Ishikawa (cell line): ENCODE data around the gene BICC1.

ENCODE experiments used
- CREB1 ChIP-seq: IDR thresholded peaks from 2 replicates; pipeline ENCODE4 v1.6.1; 2012; ENCODE audit warnings: low read depth
- TAF1 ChIP-seq: IDR thresholded peaks from 2 replicates; pipeline ENCODE4 v1.6.1; 2012; ENCODE audit warnings: low read depth, mild to moderate bottlenecking
- TF ChIP-seq, protein P1 (sequence below): IDR thresholded peaks from 2 replicates; pipeline ENCODE4 v1.6.1; 2012
- TF ChIP-seq, protein P2 (sequence below): IDR thresholded peaks from 2 replicates; pipeline ENCODE4 v1.6.1; 2012; ENCODE audit warnings: low read depth, mild to moderate bottlenecking

DNA sequence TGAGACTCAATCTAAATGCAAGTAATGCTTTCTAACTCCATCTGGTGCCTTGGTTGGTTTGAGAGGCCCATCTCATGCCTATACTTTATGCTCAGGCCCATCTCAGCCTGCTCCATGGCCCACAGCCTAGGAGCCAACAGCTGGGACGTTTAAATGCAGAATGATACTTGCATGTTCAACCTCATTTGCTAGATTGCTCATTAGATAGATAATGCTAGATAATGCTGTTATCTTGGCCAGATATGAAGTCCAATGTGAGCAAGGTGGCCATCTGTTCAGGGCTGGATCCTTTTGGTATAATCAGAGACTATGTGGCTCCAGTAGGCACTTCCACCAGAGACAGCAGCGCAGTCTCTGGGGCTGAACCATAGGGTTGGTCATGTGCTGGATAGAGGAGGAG, 342.1 kb downstream of the BICC1 start:
- TF ChIP-seq, protein P1, sequence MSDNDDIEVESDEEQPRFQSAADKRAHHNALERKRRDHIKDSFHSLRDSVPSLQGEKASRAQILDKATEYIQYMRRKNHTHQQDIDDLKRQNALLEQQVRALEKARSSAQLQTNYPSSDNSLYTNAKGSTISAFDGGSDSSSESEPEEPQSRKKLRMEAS: no peak
- TF ChIP-seq CREB1 (no peak), TAF1 (no peak)
- TF ChIP-seq, protein P2, sequence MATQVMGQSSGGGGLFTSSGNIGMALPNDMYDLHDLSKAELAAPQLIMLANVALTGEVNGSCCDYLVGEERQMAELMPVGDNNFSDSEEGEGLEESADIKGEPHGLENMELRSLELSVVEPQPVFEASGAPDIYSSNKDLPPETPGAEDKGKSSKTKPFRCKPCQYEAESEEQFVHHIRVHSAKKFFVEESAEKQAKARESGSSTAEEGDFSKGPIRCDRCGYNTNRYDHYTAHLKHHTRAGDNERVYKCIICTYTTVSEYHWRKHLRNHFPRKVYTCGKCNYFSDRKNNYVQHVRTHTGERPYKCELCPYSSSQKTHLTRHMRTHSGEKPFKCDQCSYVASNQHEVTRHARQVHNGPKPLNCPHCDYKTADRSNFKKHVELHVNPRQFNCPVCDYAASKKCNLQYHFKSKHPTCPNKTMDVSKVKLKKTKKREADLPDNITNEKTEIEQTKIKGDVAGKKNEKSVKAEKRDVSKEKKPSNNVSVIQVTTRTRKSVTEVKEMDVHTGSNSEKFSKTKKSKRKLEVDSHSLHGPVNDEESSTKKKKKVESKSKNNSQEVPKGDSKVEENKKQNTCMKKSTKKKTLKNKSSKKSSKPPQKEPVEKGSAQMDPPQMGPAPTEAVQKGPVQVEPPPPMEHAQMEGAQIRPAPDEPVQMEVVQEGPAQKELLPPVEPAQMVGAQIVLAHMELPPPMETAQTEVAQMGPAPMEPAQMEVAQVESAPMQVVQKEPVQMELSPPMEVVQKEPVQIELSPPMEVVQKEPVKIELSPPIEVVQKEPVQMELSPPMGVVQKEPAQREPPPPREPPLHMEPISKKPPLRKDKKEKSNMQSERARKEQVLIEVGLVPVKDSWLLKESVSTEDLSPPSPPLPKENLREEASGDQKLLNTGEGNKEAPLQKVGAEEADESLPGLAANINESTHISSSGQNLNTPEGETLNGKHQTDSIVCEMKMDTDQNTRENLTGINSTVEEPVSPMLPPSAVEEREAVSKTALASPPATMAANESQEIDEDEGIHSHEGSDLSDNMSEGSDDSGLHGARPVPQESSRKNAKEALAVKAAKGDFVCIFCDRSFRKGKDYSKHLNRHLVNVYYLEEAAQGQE: no peak
